Neural progenitor cell (in vitro differentiated cells): ENCODE data around the gene XPR1. TPM values are rescaled to one million over a fixed set of nuclear protein-coding genes. Genes with fewer than 3 reads are reported as not detected.

Source experiments
- DNase-seq: peaks from one replicate; pipeline ENCODE4 v3.0.0-alpha.2; 2016; ENCODE audit warnings: low spot score
- H2AFZ ChIP-seq: fragments of 200-600 bp; sonication (generic); replicated peaks from 2 replicates; pipeline ENCODE4 v1.6.1; 2016; ENCODE audit warnings: antibody characterized with exemption
- H3F3A ChIP-seq: fragments of 200-600 bp; sonication (generic); 2 replicates; pipeline ENCODE4 v1.6.1; 2016; ENCODE audit warnings: antibody characterized with exemption, low read depth
- H3K27ac ChIP-seq: fragments of 200-600 bp; sonication (generic); 2 replicates; pipeline ENCODE4 v1.5.1; 2016; ENCODE audit warnings: mild to moderate bottlenecking
- H3K27me3 ChIP-seq: fragments of 200-600 bp; sonication (generic); 2 replicates; pipeline ENCODE4 v1.6.1; 2016; ENCODE audit warnings: mild to moderate bottlenecking, moderate library complexity
- H3K36me3 ChIP-seq: fragments of 200-600 bp; sonication (generic); 2 replicates; pipeline ENCODE4 v1.5.1; 2016
- H3K4me1 ChIP-seq: fragments of 200-600 bp; sonication (generic); 2 replicates; pipeline ENCODE4 v1.6.1; 2016; ENCODE audit warnings: mixed run types
- H3K4me2 ChIP-seq: fragments of 200-600 bp; sonication (generic); 2 replicates; pipeline ENCODE4 v1.6.1; 2016
- H3K4me3 ChIP-seq: fragments of 200-600 bp; sonication (generic); 2 replicates; pipeline ENCODE4 v1.5.1; 2016
- H3K79me2 ChIP-seq: fragments of 200-600 bp; sonication (generic); 2 replicates; pipeline ENCODE4 v1.6.1; 2016; ENCODE audit warnings: low read depth
- H3K9ac ChIP-seq: fragments of 200-600 bp; sonication (generic); 2 replicates; pipeline ENCODE4 v1.6.1; 2016
- H3K9me3 ChIP-seq: fragments of 200-600 bp; sonication (generic); 2 replicates; pipeline ENCODE4 v1.5.1; 2016; ENCODE audit warnings: low read depth
- H4K20me1 ChIP-seq: fragments of 200-600 bp; sonication (generic); 2 replicates; pipeline ENCODE4 v1.6.1; 2016; ENCODE audit warnings: low read depth
- H3K27ac Mint-ChIP-seq: 3 replicates; pipeline ENCODE4 v1.8.0; 2021; ENCODE audit warnings: mixed read lengths
- H3K27me3 Mint-ChIP-seq: 2 replicates; pipeline ENCODE4 v1.8.0; 2022; ENCODE audit warnings: low read depth, mild to moderate bottlenecking, inconsistent platforms, moderate library complexity, mixed read lengths; ENCODE audit not compliant: insufficient read depth
- H3K36me3 Mint-ChIP-seq: 3 replicates; pipeline ENCODE4 v1.8.0; 2021; ENCODE audit warnings: mixed read lengths
- H3K4me1 Mint-ChIP-seq: 3 replicates; pipeline ENCODE4 v1.8.0; 2021; ENCODE audit warnings: mixed read lengths
- H3K4me3 Mint-ChIP-seq: 3 replicates; pipeline ENCODE4 v1.8.0; 2021; ENCODE audit warnings: mild to moderate bottlenecking, moderate library complexity, mixed read lengths
- H3K9me3 Mint-ChIP-seq: 3 replicates; pipeline ENCODE4 v1.8.0; 2020; ENCODE audit warnings: mixed read lengths
- CTCF ChIP-seq: fragments of 200-600 bp; sonication (generic); IDR thresholded peaks from 2 replicates; pipeline ENCODE4 v1.5.1; 2017; ENCODE audit warnings: antibody characterized with exemption, mild to moderate bottlenecking
- EZH2 ChIP-seq: fragments of 200-600 bp; sonication (generic); IDR thresholded peaks from 2 replicates; pipeline ENCODE4 v1.6.1; 2017; ENCODE audit warnings: antibody characterized with exemption, mild to moderate bottlenecking, moderate library complexity
- EZH2phosphoT487 ChIP-seq: fragments of 200-600 bp; sonication (generic); IDR thresholded peaks from 2 replicates; pipeline ENCODE4 v1.6.1; 2017; ENCODE audit warnings: antibody characterized with exemption
- total RNA-seq: library from RNA; depleted of rRNA; stranded (reverse); fragments of >200 nt; gene quantifications from 2 replicates; pipeline ENCODE4 v1.2.3, GENCODE V29; 2015; ENCODE audit warnings: low replicate concordance

Gene XPR1
- total RNA-seq, 1 donor from 2014 or later: 75.0 TPM

GRCh38 chr1:180617774-180618395, 13.9 kb upstream of the XPR1 start:
- Histone ChIP-seq H3K79me2 (no peaks in the 10 kb centered on the region), H3K36me3 (no peaks in the 10 kb centered on the region), H3K4me1 (peaks cover 7% of the 10 kb centered on the region), H3K4me3 (no peak overlapping the region), H3K9me3 (no peaks in the 10 kb centered on the region), H3K9ac (no peak overlapping the region), H3K27me3 (no peaks in the 10 kb centered on the region), H3K27ac (no peak overlapping the region), H4K20me1 (no peaks in the 10 kb centered on the region), H2AFZ (no peak overlapping the region), H3F3A (no peaks in the 10 kb centered on the region), H3K4me2 (no peak overlapping the region)
- no peak overlapping the region for H3K27ac Mint-ChIP-seq
- no peak overlapping the region for H3K4me3 Mint-ChIP-seq
- no peaks in the 10 kb centered on the region for H3K27me3 Mint-ChIP-seq
- no peaks in the 10 kb centered on the region for H3K36me3 Mint-ChIP-seq
- no peaks in the 10 kb centered on the region for H3K9me3 Mint-ChIP-seq
- peaks cover 10% of the 10 kb centered on the region for H3K4me1 Mint-ChIP-seq
- TF ChIP-seq EZH2phosphoT487 (no peak), CTCF (no peak), EZH2 (no peak)
- DNase-seq: no peak

GRCh38 chr1:180620581-180620980, 11.2 kb upstream of the XPR1 start:
- no peak overlapping the region for H3K4me3 ChIP-seq
- no peak overlapping the region for H3K9ac ChIP-seq
- TF ChIP-seq EZH2phosphoT487 (no peak), CTCF (no peak), EZH2 (no peak)
- H3K4me1 ChIP-seq: no peaks in the 10 kb centered on the region
- H3K9me3 ChIP-seq: no peaks in the 10 kb centered on the region
- no peaks in the 10 kb centered on the region for H4K20me1 ChIP-seq
- peaks cover 2% of the 10 kb centered on the region for H3K27me3 Mint-ChIP-seq
- H3F3A ChIP-seq: no peaks in the 10 kb centered on the region
- H3K27me3 ChIP-seq: no peaks in the 10 kb centered on the region
- no peak overlapping the region for H3K27ac ChIP-seq
- no peak overlapping the region for H3K4me3 Mint-ChIP-seq
- H3K36me3 ChIP-seq: no peaks in the 10 kb centered on the region
- H3K4me1 Mint-ChIP-seq: peaks cover 8% of the 10 kb centered on the region
- H3K36me3 Mint-ChIP-seq: no peaks in the 10 kb centered on the region
- H2AFZ ChIP-seq: no peak overlapping the region
- H3K79me2 ChIP-seq: no peaks in the 10 kb centered on the region
- no peak for DNase-seq
- no peak overlapping the region for H3K27ac Mint-ChIP-seq
- H3K9me3 Mint-ChIP-seq: no peaks in the 10 kb centered on the region
- H3K4me2 ChIP-seq: no peak overlapping the region

- DNase-seq: no peak
- H3K27me3 ChIP-seq: no peaks in the 10 kb centered on the region
- no peak overlapping the region for H3K27ac ChIP-seq
- no peak overlapping the region for H3K9ac ChIP-seq
- no peaks in the 10 kb centered on the region for H3K36me3 ChIP-seq
- Mint-ChIP-seq H3K27ac (no peak overlapping the region), H3K4me3 (no peak overlapping the region), H3K4me1 (peaks cover 8% of the 10 kb centered on the region), H3K9me3 (no peaks in the 10 kb centered on the region), H3K27me3 (peaks cover 2% of the 10 kb centered on the region), H3K36me3 (no peaks in the 10 kb centered on the region)
- no peak overlapping the region for H2AFZ ChIP-seq
- no peaks in the 10 kb centered on the region for H3K4me1 ChIP-seq
- no peaks in the 10 kb centered on the region for H4K20me1 ChIP-seq
- no peaks in the 10 kb centered on the region for H3K79me2 ChIP-seq
- no peak overlapping the region for H3K4me3 ChIP-seq
- H3K9me3 ChIP-seq: no peaks in the 10 kb centered on the region
- H3K4me2 ChIP-seq: no peak overlapping the region
- TF ChIP-seq CTCF (no peak), EZH2phosphoT487 (no peak), EZH2 (no peak)
- no peaks in the 10 kb centered on the region for H3F3A ChIP-seq
Observed at GRCh38 chr1:180622658-180623508, 8.9 kb upstream of the XPR1 start.
